GM12865 (cell line): Measurements from ENCODE around the gene METTL6.
"Not testable (repeated sequence)": the region's sequence is repeated elsewhere in the genome, so short reads cannot be mapped to it uniquely, and the experiment has no call there.

Source experiments
- DNase-seq: peaks from one replicate; pipeline ENCODE4 v3.0.0; 2010; ENCODE audit warnings: low read depth
- H3K4me3 ChIP-seq: 2 replicates; pipeline ENCODE4 v1.5.1; 2011; ENCODE audit warnings: mild to moderate bottlenecking, low read depth, low read length, control low read depth
- CTCF ChIP-seq: IDR thresholded peaks from 2 replicates; pipeline ENCODE4 v1.5.1; 2011; ENCODE audit warnings: low read length, control low read depth, low read depth, inconsistent platforms; ENCODE audit not compliant: insufficient read depth; ENCODE audit errors: missing control alignments

Gene METTL6

GRCh38 chr3:15391007-15391406 lies 36.3 kb downstream of the METTL6 start:
- no peak for DNase-seq
- TF ChIP-seq CTCF = no peak
- H3K4me3 ChIP-seq = no peak overlapping the region

- peak; percentile 39 for DNase-seq
- no peak for TF ChIP-seq CTCF
- no peak overlapping the region for H3K4me3 ChIP-seq
These were observed 36.9 kb downstream of the METTL6 start for GRCh38 chr3:15390460-15390859.

GRCh38 chr3:15388335-15388734 lies 39.0 kb downstream of the METTL6 start:
- H3K4me3 ChIP-seq, DNase-seq: not testable (repeated sequence)

GRCh38 chr3:15387735-15388134 lies 39.6 kb downstream of the METTL6 start:
- TF ChIP-seq CTCF = no peak
- DNase-seq = no peak
- no peak overlapping the region for H3K4me3 ChIP-seq

- DNase-seq = no peak
- no peak for TF ChIP-seq CTCF
- no peak overlapping the region for H3K4me3 ChIP-seq
These were observed 40.2 kb downstream of the METTL6 start for GRCh38 chr3:15387171-15387581.

GRCh38 chr3:15386654-15386955 lies 40.7 kb downstream of the METTL6 start:
- not testable (repeated sequence) for DNase-seq, H3K4me3 ChIP-seq

- H3K4me3 ChIP-seq = no peak overlapping the region
- no peak for DNase-seq
- no peak for TF ChIP-seq CTCF
These were observed 41.3 kb downstream of the METTL6 start for GRCh38 chr3:15385901-15386653.

- DNase-seq, H3K4me3 ChIP-seq: not testable (repeated sequence)
These were observed 42.1 kb downstream of the METTL6 start for GRCh38 chr3:15385238-15385695.
